ENCODE data around the gene MARF1.
"Not testable (repeated sequence)": the region's sequence is repeated elsewhere in the genome, so short reads cannot be mapped to it uniquely, and the experiment has no call there.

Gene MARF1

GRCh38 chr16:15672127-15672513, 29.2 kb upstream of the MARF1 start:
- H3K79me1 ChIP-seq (ENCODE audit: low read depth, low read length); H3K4me2 ChIP-seq (ENCODE audit: insufficient read depth, low read length, poor library complexity, severe bottlenecking); H2AK5ac ChIP-seq (ENCODE audit: low read depth, low read length); H3K18ac ChIP-seq (ENCODE audit: low read length); H3K9me3 ChIP-seq (replicated peaks in 1 of 2; ENCODE audit: control insufficient read depth in 2 of 2, insufficient read depth in 1 of 2, low read depth in 1 of 2, low read length in 2 of 2); H3K9ac ChIP-seq (ENCODE audit: low read depth, low read length, poor library complexity); H2BK12ac ChIP-seq (ENCODE audit: low read length); H3K4me1 ChIP-seq (ENCODE audit: control insufficient read depth in 2 of 2, insufficient read depth in 1 of 2, low read depth in 1 of 2, low read length in 2 of 2); H4K91ac ChIP-seq (ENCODE audit: low read depth, low read length, poor library complexity); H2BK5ac ChIP-seq (ENCODE audit: low read length); H2BK120ac ChIP-seq (ENCODE audit: low read depth, low read length); H3K27me3 ChIP-seq (ENCODE audit: control insufficient read depth in 3 of 3, insufficient read depth in 3 of 3, low read depth in 1 of 3, low read length in 3 of 3); H2AFZ ChIP-seq (ENCODE audit: low read length); H3K4ac ChIP-seq (ENCODE audit: low read length); H3K14ac ChIP-seq (ENCODE audit: low read length); H3K27ac ChIP-seq (replicated peaks; ENCODE audit: low read length); H2BK15ac ChIP-seq (ENCODE audit: low read length); H3K4me3 ChIP-seq (ENCODE audit: low read length in 2 of 2); H3K23ac ChIP-seq (ENCODE audit: low read depth, low read length, poor library complexity); DNase-seq (ENCODE audit: low spot score); H4K8ac ChIP-seq (ENCODE audit: low read depth, low read length): not testable (repeated sequence)
- WGBS, 2 donors (ENCODE audit: extremely low coverage in 2 of 2, insufficient read length in 2 of 2, insufficient replicate concordance in 1 of 2): no CpG with 5 or more reads among the region's 10 CpGs
- peaks cover 18 to 60% of the 10 kb centered on the region in 2 donors for H3K36me3 ChIP-seq (replicated peaks in 1 of 2; ENCODE audit: control insufficient read depth in 2 of 2, insufficient read depth in 2 of 2, low read length in 2 of 2)

- peaks cover 3% of the 10 kb centered on the region for H3K79me1 ChIP-seq (ENCODE audit: low read depth, low read length)
- H2AFZ ChIP-seq (ENCODE audit: low read length): no peak overlapping the region
- no peaks in the 10 kb centered on the region for H3K27me3 ChIP-seq (ENCODE audit: control insufficient read depth in 3 of 3, insufficient read depth in 3 of 3, low read depth in 1 of 3, low read length in 3 of 3)
- H4K91ac ChIP-seq (ENCODE audit: low read depth, low read length, poor library complexity): no peak overlapping the region
- H2BK12ac ChIP-seq (ENCODE audit: low read length): no peak overlapping the region
- no peak overlapping the region for H2BK5ac ChIP-seq (ENCODE audit: low read length)
- H3K4me1 ChIP-seq (ENCODE audit: control insufficient read depth in 2 of 2, insufficient read depth in 1 of 2, low read depth in 1 of 2, low read length in 2 of 2): peaks cover 0 to 2% of the 10 kb centered on the region in 2 donors
- no peak overlapping the region for H3K4me3 ChIP-seq (ENCODE audit: low read length in 2 of 2)
- H3K4ac ChIP-seq (ENCODE audit: low read length): no peak overlapping the region
- no peak overlapping the region for H3K27ac ChIP-seq (replicated peaks; ENCODE audit: low read length)
- H3K4me2 ChIP-seq (ENCODE audit: insufficient read depth, low read length, poor library complexity, severe bottlenecking): no peak overlapping the region
- no peaks in the 10 kb centered on the region for H3K9me3 ChIP-seq (replicated peaks in 1 of 2; ENCODE audit: control insufficient read depth in 2 of 2, insufficient read depth in 1 of 2, low read depth in 1 of 2, low read length in 2 of 2)
- no peak overlapping the region for H2BK120ac ChIP-seq (ENCODE audit: low read depth, low read length)
- no peak overlapping the region for H2BK15ac ChIP-seq (ENCODE audit: low read length)
- no peak overlapping the region for H3K9ac ChIP-seq (ENCODE audit: low read depth, low read length, poor library complexity)
- DNase-seq (ENCODE audit: low spot score): no peak
- WGBS, 2 donors (ENCODE audit: extremely low coverage in 2 of 2, insufficient read length in 2 of 2, insufficient replicate concordance in 1 of 2): no CpG with 5 or more reads among the region's 8 CpGs
- no peak overlapping the region for H2AK5ac ChIP-seq (ENCODE audit: low read depth, low read length)
- H3K36me3 ChIP-seq (replicated peaks in 1 of 2; ENCODE audit: control insufficient read depth in 2 of 2, insufficient read depth in 2 of 2, low read length in 2 of 2): peaks cover 20 to 65% of the 10 kb centered on the region in 2 donors
- H3K18ac ChIP-seq (ENCODE audit: low read length): no peak overlapping the region
- no peak overlapping the region for H3K14ac ChIP-seq (ENCODE audit: low read length)
- H3K23ac ChIP-seq (ENCODE audit: low read depth, low read length, poor library complexity): no peak overlapping the region
- no peak overlapping the region for H4K8ac ChIP-seq (ENCODE audit: low read depth, low read length)
Measured at GRCh38 chr16:15671530-15672117, 28.7 kb upstream of the MARF1 start.

GRCh38 chr16:15667091-15667742, 24.3 kb upstream of the MARF1 start:
- no peak overlapping the region for H3K9ac ChIP-seq (ENCODE audit: low read depth, low read length, poor library complexity)
- H3K14ac ChIP-seq (ENCODE audit: low read length): no peak overlapping the region
- no CpG with 5 or more reads among the region's 18 CpGs for WGBS, 2 donors (ENCODE audit: extremely low coverage in 2 of 2, insufficient read length in 2 of 2, insufficient replicate concordance in 1 of 2)
- H2BK120ac ChIP-seq (ENCODE audit: low read depth, low read length): no peak overlapping the region
- no peak overlapping the region for H3K18ac ChIP-seq (ENCODE audit: low read length)
- H3K36me3 ChIP-seq (replicated peaks in 1 of 2; ENCODE audit: control insufficient read depth in 2 of 2, insufficient read depth in 2 of 2, low read length in 2 of 2): peaks cover 22 to 68% of the 10 kb centered on the region in 2 donors
- H2BK5ac ChIP-seq (ENCODE audit: low read length): no peak overlapping the region
- H3K4ac ChIP-seq (ENCODE audit: low read length): no peak overlapping the region
- no peaks in the 10 kb centered on the region for H3K27me3 ChIP-seq (ENCODE audit: control insufficient read depth in 3 of 3, insufficient read depth in 3 of 3, low read depth in 1 of 3, low read length in 3 of 3)
- no peak overlapping the region for H3K23ac ChIP-seq (ENCODE audit: low read depth, low read length, poor library complexity)
- H2AFZ ChIP-seq (ENCODE audit: low read length): no peak overlapping the region
- no peak overlapping the region for H4K91ac ChIP-seq (ENCODE audit: low read depth, low read length, poor library complexity)
- no peak overlapping the region for H2BK15ac ChIP-seq (ENCODE audit: low read length)
- no peak overlapping the region for H2AK5ac ChIP-seq (ENCODE audit: low read depth, low read length)
- H3K9me3 ChIP-seq (replicated peaks in 1 of 2; ENCODE audit: control insufficient read depth in 2 of 2, insufficient read depth in 1 of 2, low read depth in 1 of 2, low read length in 2 of 2): no peaks in the 10 kb centered on the region
- no peak overlapping the region for H3K27ac ChIP-seq (replicated peaks; ENCODE audit: low read length)
- no peak for DNase-seq (ENCODE audit: low spot score)
- H3K4me2 ChIP-seq (ENCODE audit: insufficient read depth, low read length, poor library complexity, severe bottlenecking): no peak overlapping the region
- peaks cover 2% of the 10 kb centered on the region for H3K79me1 ChIP-seq (ENCODE audit: low read depth, low read length)
- H2BK12ac ChIP-seq (ENCODE audit: low read length): no peak overlapping the region
- H3K4me3 ChIP-seq (ENCODE audit: low read length in 2 of 2): no peak overlapping the region
- no peak overlapping the region for H4K8ac ChIP-seq (ENCODE audit: low read depth, low read length)
- no peaks in the 10 kb centered on the region for H3K4me1 ChIP-seq (ENCODE audit: control insufficient read depth in 2 of 2, insufficient read depth in 1 of 2, low read depth in 1 of 2, low read length in 2 of 2)

GRCh38 chr16:15665107-15665506, 22.2 kb upstream of the MARF1 start:
- H3K4me2 ChIP-seq (ENCODE audit: insufficient read depth, low read length, poor library complexity, severe bottlenecking): no peak overlapping the region
- no peak overlapping the region for H3K4ac ChIP-seq (ENCODE audit: low read length)
- no peak overlapping the region for H3K27ac ChIP-seq (replicated peaks; ENCODE audit: low read length)
- no peak overlapping the region for H2BK15ac ChIP-seq (ENCODE audit: low read length)
- H2BK5ac ChIP-seq (ENCODE audit: low read length): no peak overlapping the region
- no peak overlapping the region for H3K23ac ChIP-seq (ENCODE audit: low read depth, low read length, poor library complexity)
- no peaks in the 10 kb centered on the region for H3K4me1 ChIP-seq (ENCODE audit: control insufficient read depth in 2 of 2, insufficient read depth in 1 of 2, low read depth in 1 of 2, low read length in 2 of 2)
- H4K8ac ChIP-seq (ENCODE audit: low read depth, low read length): no peak overlapping the region
- no peak overlapping the region for H3K14ac ChIP-seq (ENCODE audit: low read length)
- H2BK120ac ChIP-seq (ENCODE audit: low read depth, low read length): no peak overlapping the region
- H2AFZ ChIP-seq (ENCODE audit: low read length): no peak overlapping the region
- H3K27me3 ChIP-seq (ENCODE audit: control insufficient read depth in 3 of 3, insufficient read depth in 3 of 3, low read depth in 1 of 3, low read length in 3 of 3): no peaks in the 10 kb centered on the region
- H3K36me3 ChIP-seq (replicated peaks in 1 of 2; ENCODE audit: control insufficient read depth in 2 of 2, insufficient read depth in 2 of 2, low read length in 2 of 2): peaks cover 20 to 57% of the 10 kb centered on the region in 2 donors
- H3K79me1 ChIP-seq (ENCODE audit: low read depth, low read length): peaks cover 5% of the 10 kb centered on the region
- no peak overlapping the region for H2BK12ac ChIP-seq (ENCODE audit: low read length)
- H3K9ac ChIP-seq (ENCODE audit: low read depth, low read length, poor library complexity): no peak overlapping the region
- no peak overlapping the region for H4K91ac ChIP-seq (ENCODE audit: low read depth, low read length, poor library complexity)
- H2AK5ac ChIP-seq (ENCODE audit: low read depth, low read length): no peak overlapping the region
- no peaks in the 10 kb centered on the region for H3K9me3 ChIP-seq (replicated peaks in 1 of 2; ENCODE audit: control insufficient read depth in 2 of 2, insufficient read depth in 1 of 2, low read depth in 1 of 2, low read length in 2 of 2)
- no peak for DNase-seq (ENCODE audit: low spot score)
- H3K18ac ChIP-seq (ENCODE audit: low read length): no peak overlapping the region
- no peak overlapping the region for H3K4me3 ChIP-seq (ENCODE audit: low read length in 2 of 2)
